Testis (tissue), 3 donors: ENCODE measurements around the gene RRP15. TPM values are rescaled to one million over a fixed set of nuclear protein-coding genes. Genes with fewer than 3 reads are reported as not detected.

Experiments
- DNase-seq: peaks from one replicate; pipeline ENCODE4 v3.0.0-alpha.2; 2019
- H3K27ac ChIP-seq, 2 donors: fragments of 200-600 bp; sonication (generic); one replicate each; pipeline ENCODE4 v1.5.1; 2019
- H3K27me3 ChIP-seq: fragments of 200-600 bp; sonication (generic); one replicate; pipeline ENCODE4 v1.5.1; 2019
- H3K36me3 ChIP-seq: fragments of 200-600 bp; sonication (generic); one replicate; pipeline ENCODE4 v1.5.1; 2017; ENCODE audit warnings: low read depth; ENCODE audit errors: missing control alignments
- H3K4me1 ChIP-seq: fragments of 200-600 bp; sonication (generic); one replicate; pipeline ENCODE4 v1.5.1; 2019
- H3K4me3 ChIP-seq, 2 donors: fragments of 200-600 bp; sonication (generic); one replicate each; pipeline ENCODE4 v1.5.1; 2017 to 2019
- H3K9me3 ChIP-seq: fragments of 200-600 bp; sonication (generic); one replicate; pipeline ENCODE4 v1.5.1; 2017
- POLR2A ChIP-seq: fragments of 450-650 bp; IDR thresholded peaks from one replicate; pipeline ENCODE4 v1.6.1; 2017; ENCODE audit warnings: antibody characterized with exemption, mild to moderate bottlenecking, moderate library complexity
- WGBS, 2 donors: methylation state at CpG; one replicate each; pipeline ENCODE4 v1.1.5; 2018; 5-methylcytosine and 5-hydroxymethylcytosine counted together
- intact Hi-C: fragments of 100-400 bp; cut with DNase I; formaldehyde crosslinking; loops from one replicate; pipeline ENCODE4 v1.15.1; 2023; ENCODE audit warnings: low total_unique reads
- polyA plus RNA-seq: library from polyadenylated mRNA; stranded (reverse); fragments of 350-450 nt; fragmentation: Illumina TruSeq; extraction: RNeasy Lipid Tissue Mini Kit (QIAGEN cat#74804); gene quantifications from one replicate; pipeline ENCODE4 v1.2.3, GENCODE V29; 2014; ENCODE audit warnings: low read depth, low replicate concordance; ENCODE audit not compliant: insufficient read depth
- total RNA-seq, 2 donors: library from RNA; depleted of rRNA; stranded (reverse); fragments of >200 nt; gene quantifications; one replicate each; pipeline ENCODE4 v1.2.3, GENCODE V29; 2016
- TF ChIP-seq, protein P1 (sequence below), 3 experiments: fragments of 450-650 bp in 2 of 3; fragments of 200-600 bp in 1 of 3; sonication (generic) in 1 of 3; IDR thresholded peaks; one replicate each; pipeline ENCODE4 v1.5.1; 2016 to 2019; ENCODE audit warnings: antibody characterized with exemption in 3 of 3, mild to moderate bottlenecking in 2 of 3, moderate library complexity in 1 of 3

The RRP15 gene
- total and polyA plus RNA-seq, 3 donors from 2014 or later, result 5.5 to 9.7 (median 6.5) TPM

DNA sequence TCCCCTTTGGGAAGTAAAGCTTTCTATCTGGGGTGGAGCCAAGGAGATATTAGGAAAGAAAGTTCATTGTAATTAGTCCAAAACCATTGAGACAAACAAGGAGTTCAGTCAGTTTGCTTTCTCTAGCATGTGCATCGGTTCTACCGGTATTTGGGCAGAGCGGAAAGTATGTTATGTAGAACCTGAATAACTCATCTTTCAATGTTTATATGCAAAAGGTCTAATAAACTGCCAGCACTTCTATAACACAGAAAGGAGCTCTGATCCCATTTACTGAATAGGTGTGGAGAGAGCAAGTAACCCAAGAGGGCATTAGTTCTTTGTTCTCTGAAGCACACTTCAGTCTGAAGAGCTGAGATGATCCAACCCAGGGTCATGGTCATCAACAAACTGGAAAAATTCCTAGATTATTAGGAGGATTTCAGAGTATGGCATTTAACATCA is 63.6 kb downstream of the RRP15 start:
- no peaks in the 10 kb centered on the region for H3K4me1 ChIP-seq
- H3K9me3 ChIP-seq, result no peaks in the 10 kb centered on the region
- H3K27ac ChIP-seq, result peak overlapping the region in 1 of 2 donors; percentile 25
- DNase-seq, result no peak
- H3K36me3 ChIP-seq, result no peaks in the 10 kb centered on the region
- intact Hi-C loops, result no loop called here
- 55 to 59% methylated on average over 3 of the region's 3 CpGs for WGBS, 2 donors
- no peaks in the 10 kb centered on the region for H3K27me3 ChIP-seq
- TF ChIP-seq, protein P1, sequence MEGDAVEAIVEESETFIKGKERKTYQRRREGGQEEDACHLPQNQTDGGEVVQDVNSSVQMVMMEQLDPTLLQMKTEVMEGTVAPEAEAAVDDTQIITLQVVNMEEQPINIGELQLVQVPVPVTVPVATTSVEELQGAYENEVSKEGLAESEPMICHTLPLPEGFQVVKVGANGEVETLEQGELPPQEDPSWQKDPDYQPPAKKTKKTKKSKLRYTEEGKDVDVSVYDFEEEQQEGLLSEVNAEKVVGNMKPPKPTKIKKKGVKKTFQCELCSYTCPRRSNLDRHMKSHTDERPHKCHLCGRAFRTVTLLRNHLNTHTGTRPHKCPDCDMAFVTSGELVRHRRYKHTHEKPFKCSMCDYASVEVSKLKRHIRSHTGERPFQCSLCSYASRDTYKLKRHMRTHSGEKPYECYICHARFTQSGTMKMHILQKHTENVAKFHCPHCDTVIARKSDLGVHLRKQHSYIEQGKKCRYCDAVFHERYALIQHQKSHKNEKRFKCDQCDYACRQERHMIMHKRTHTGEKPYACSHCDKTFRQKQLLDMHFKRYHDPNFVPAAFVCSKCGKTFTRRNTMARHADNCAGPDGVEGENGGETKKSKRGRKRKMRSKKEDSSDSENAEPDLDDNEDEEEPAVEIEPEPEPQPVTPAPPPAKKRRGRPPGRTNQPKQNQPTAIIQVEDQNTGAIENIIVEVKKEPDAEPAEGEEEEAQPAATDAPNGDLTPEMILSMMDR (IDR thresholded peaks at IDR 0.05), result no peak
- no peak for TF ChIP-seq POLR2A
- peak overlapping the region in 1 of 2 donors; percentile 67 for H3K4me3 ChIP-seq

DNA sequence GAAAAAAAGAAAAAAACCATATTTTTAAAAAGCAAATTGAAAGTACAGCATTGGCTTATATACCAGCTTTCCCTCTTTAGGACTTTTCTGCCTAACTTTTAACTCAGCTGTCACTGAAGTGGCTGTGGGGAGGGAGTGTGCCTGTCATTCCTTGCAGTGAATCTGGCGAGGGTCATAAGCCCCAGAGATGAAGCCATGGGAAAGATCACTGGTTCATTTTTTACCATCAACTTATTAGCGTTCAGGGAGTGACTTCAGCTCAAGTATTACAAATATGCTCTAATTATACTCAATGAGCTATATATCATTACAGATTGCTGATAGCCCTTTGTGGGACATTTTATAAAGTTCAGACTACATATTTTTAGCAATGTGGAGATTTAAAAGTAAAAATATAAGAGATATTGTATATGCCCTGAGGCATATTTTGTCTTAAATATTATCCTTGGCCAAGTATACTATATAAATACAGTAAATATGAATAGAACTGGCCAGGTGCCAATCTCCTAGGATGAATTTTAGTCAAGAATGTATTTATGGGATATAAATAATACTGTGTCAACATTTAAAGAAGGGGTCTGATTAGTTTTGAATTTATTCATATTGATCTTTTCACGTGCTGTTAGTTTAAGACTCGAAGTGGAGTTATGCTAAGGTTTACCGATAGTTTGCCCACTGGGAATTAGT is 64.4 kb downstream of the RRP15 start:
- no peak for DNase-seq
- TF ChIP-seq, protein P1 (IDR thresholded peaks at IDR 0.05), result no peak
- no peak for TF ChIP-seq POLR2A
- no peaks in the 10 kb centered on the region for H3K4me1 ChIP-seq
- no peaks in the 10 kb centered on the region for H3K27me3 ChIP-seq
- H3K36me3 ChIP-seq, result no peaks in the 10 kb centered on the region
- 48 to 56% methylated on average over 5 of the region's 5 CpGs for WGBS, 2 donors
- no peaks in the 10 kb centered on the region for H3K9me3 ChIP-seq
- intact Hi-C loops, result no loop called here
- H3K27ac ChIP-seq, result peak overlapping the region in 1 of 2 donors; percentile 25
- H3K4me3 ChIP-seq, result peak overlapping the region in 1 of 2 donors; percentile 67

DNA sequence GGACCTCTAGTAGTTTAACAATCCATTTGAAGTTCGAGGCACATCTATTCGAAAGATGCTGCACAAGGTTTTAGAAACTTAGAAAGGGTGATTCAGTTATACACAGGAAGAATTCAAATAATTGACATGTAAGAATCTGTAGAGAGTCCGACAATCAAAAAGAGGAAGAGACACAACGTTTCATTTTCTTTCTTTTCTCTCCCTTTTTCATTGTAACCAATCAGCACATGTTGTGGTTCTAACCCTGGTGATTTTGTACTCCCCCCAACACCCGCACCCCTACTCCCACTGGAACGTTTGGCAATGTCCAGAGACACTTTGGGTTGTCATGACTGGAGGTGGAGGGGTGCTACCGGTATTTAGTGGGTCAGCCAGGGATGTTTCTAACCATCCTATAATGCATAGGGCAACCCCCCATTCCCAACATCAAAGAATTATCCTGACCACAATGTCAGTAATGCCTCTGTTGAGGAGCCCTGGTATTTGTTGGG is 65.0 kb downstream of the RRP15 start:
- Histone ChIP-seq H3K27ac (peak overlapping the region in 1 of 2 donors; percentile 25), H3K4me3 (no peak overlapping the region), H3K27me3 (no peaks in the 10 kb centered on the region), H3K36me3 (no peaks in the 10 kb centered on the region), H3K9me3 (no peaks in the 10 kb centered on the region), H3K4me1 (no peaks in the 10 kb centered on the region)
- TF ChIP-seq, protein P1 (IDR thresholded peaks at IDR 0.05), result no peak
- TF ChIP-seq POLR2A, result no peak
- no peak for DNase-seq
- WGBS, 2 donors, result 42 to 50% methylated on average over 7 of the region's 7 CpGs
- intact Hi-C loops, result no loop called here

DNA sequence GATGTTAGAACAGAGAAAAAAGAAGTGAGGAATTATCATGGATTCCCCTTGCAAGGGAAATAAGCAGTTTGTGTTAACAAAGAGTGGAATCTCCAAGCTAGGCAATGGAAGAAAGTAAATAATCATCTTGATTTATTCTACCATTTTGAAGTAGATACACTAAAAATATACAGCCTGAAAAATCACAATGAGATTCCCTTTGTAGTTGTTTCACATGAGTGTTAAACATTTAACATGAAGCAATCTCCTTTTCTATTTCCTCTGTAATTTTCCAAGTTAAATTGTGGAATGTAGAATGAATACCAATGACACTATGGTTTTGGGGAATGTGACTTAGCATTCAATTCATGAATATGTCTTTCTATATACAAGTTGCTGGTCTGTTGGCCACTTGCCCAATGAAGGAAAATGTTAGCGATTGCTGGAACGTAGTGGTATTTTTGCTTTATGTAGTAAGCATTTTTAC is 65.7 kb downstream of the RRP15 start:
- intact Hi-C loops, result no loop called here
- TF ChIP-seq, protein P1 (IDR thresholded peaks at IDR 0.05), result no peak
- TF ChIP-seq POLR2A, result no peak
- Histone ChIP-seq H3K4me1 (no peaks in the 10 kb centered on the region), H3K27me3 (no peaks in the 10 kb centered on the region), H3K27ac (peak overlapping the region; percentile 55 to 70), H3K36me3 (no peaks in the 10 kb centered on the region), H3K9me3 (no peaks in the 10 kb centered on the region), H3K4me3 (no peak overlapping the region)
- 41 to 53% methylated on average over 2 of the region's 2 CpGs for WGBS, 2 donors
- DNase-seq, result no peak
